Heart left ventricle (tissue), 13 donors: ENCODE data around the gene SLC13A3.

Experiments
- POLR2A ChIP-seq, 2 donors: fragments of 450-650 bp; IDR thresholded peaks; one replicate each; pipeline ENCODE4 v1.6.1; 2017; ENCODE audit warnings: antibody characterized with exemption in 2 of 2, mild to moderate bottlenecking in 2 of 2, moderate library complexity in 2 of 2
- TF ChIP-seq, protein P1 (sequence below), 12 donors: fragments of 200-600 bp; sonication (generic) in 4 of 12; IDR thresholded peaks; one replicate each; pipeline versions ENCODE4 v1.5.0 to v1.8.0; 2018 to 2022; ENCODE audit warnings: antibody characterized with exemption in 12 of 12, mild to moderate bottlenecking in 5 of 12
- donor health status: ischemic (EF 13 %, LVEDD 7.1; RV severe dilation, severe dysfunction).
- donor health status: DM: no; HTN: yes; CAD: no.
- donor health status: DM: no; HTN: no; CAD: no.
- donor health status: ischemic (EF 25% LVEDD 6.9; RV normal size, moderate dysfunction).
- donor health status: ischemic (EF 25% LVEDD 5.7; RV mildly dilated, moderate dysfunction).
- donor health status: ischemic (EF 35%, LVEDD 5.7; RV mildly dilated, moderate dysfunction).
- donor health status: nonischemic (EF 11% LVEDD 7.7; RV severe dilation, severe dysfunction).
- donor health status: DM: yes; HTN: yes; CAD: no.
- donor health status: PGD.
- donor health status: ischemic (EF 29% LVEDD 5.4; RV normal size, mild dysfunction).
- donor health status: nonischemic (EF 23%, LVEDD 6.1; RV moderate dilation, normal function).

DNA sequence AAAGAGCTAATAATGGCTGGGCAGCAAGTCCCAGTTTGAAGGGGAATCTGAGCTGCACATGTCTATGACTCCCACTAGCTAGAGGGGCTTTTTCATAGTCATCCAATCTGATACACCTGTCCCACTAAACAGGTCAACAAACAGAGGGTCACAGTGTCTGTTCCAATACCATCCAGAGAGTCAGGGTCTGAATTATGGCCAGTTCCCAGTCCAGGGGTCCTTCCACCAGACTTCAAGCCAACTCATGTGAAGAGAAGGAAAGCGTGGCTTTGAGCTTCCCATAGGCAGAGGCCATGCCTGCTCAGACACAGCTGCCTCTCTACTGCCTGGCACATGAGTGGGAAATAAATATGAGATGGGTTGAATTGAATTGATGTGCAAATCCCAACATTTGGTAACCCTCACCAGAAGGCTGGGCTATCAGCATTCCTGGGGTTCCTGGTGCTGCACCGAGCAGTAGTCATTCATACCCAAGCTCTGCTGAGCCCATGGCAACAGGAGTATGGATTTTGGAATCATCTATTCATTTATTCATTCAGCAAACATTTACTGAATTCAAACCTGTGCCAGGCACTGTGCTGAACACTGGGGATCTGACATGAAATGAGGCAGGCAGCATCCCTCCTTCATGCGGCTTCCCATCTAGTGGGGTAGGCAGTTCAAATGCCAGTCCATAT is 20.7 kb upstream of the SLC13A3 start:
- TF ChIP-seq, protein P1, sequence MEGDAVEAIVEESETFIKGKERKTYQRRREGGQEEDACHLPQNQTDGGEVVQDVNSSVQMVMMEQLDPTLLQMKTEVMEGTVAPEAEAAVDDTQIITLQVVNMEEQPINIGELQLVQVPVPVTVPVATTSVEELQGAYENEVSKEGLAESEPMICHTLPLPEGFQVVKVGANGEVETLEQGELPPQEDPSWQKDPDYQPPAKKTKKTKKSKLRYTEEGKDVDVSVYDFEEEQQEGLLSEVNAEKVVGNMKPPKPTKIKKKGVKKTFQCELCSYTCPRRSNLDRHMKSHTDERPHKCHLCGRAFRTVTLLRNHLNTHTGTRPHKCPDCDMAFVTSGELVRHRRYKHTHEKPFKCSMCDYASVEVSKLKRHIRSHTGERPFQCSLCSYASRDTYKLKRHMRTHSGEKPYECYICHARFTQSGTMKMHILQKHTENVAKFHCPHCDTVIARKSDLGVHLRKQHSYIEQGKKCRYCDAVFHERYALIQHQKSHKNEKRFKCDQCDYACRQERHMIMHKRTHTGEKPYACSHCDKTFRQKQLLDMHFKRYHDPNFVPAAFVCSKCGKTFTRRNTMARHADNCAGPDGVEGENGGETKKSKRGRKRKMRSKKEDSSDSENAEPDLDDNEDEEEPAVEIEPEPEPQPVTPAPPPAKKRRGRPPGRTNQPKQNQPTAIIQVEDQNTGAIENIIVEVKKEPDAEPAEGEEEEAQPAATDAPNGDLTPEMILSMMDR (IDR thresholded peaks at IDR 0.05): no peak
- no peak for TF ChIP-seq POLR2A (IDR thresholded peaks at IDR 0.05)
